NCI-H128 (cell line): ENCODE results near the gene LAMA5.

Experiments
- DNase-seq: peaks from one replicate; lab custom pipeline; 2025; ENCODE audit not compliant: unreplicated experiment; lab: John Stamatoyannopoulos, UW

The LAMA5 gene

GRCh38 chr20:62273416-62273815 is 93.7 kb downstream of the LAMA5 start:
- DNase-seq = no peak

DNA sequence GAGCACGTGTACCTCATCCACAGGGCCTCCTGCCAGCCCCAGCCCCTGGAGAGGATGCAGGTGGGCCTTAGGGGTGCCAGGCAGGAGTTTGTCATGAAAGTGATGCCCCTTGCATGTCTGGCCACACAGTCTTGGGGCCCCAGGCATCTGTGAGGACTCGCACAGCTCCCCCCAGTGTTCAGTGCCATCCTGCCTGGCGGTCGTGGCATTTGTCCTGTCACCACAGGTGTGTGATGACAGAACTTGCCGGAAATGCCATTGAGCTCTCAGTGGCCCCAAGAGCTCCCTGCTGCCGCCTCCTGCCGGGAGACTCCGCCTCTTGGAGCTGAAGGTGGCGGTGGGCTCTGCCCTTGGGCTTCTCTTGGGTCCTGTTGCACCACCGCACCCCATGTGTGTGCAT is 94.9 kb downstream of the LAMA5 start:
- no peak for DNase-seq

- no peak for DNase-seq
Measured at GRCh38 chr20:62269871-62270270, 97.2 kb downstream of the LAMA5 start.

GRCh38 chr20:62269378-62269777 is 97.7 kb downstream of the LAMA5 start:
- no peak for DNase-seq

GRCh38 chr20:62268228-62268900 is 98.7 kb downstream of the LAMA5 start:
- DNase-seq = no peak

DNA sequence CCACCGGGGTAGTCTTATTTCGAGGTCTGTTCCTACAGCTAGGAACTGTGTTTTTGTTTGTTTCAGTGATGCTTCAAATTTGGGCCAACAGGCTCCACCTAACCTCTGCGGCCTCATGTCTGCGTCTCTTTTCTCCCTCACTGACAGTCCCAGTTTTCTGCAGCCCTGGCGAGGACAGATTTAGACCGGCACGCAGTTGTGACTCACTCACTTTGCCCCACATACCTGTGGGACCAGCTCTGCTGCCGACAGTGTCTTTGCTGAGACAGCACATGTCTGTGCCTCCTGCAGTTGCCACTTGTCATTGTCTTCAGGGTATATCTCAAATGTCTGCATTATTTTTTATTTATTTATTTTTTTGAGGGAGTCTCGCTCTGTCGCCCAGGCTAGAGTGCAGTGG is 99.6 kb downstream of the LAMA5 start:
- no peak for DNase-seq

DNA sequence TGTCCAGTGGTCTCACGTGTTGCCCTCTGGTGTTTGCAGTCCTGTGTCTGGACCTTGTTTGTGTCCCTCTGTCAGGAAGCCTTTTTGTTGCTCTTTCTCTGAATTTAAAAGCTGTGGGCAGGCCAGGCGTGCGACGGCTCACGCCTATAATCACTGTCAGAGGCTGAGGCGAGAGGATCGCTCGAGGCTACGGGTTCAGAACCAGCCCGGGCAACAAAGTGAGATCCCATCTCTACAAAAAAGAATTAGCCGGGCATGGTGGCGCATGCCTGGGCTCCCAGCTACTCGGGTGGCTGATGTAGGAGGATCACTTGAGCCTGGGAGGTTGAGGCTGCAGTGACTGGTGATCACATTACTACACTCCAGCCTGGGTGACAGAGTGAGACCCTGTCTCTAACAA is 100.3 kb downstream of the LAMA5 start:
- no peak for DNase-seq

- DNase-seq = no peak
Measured at GRCh38 chr20:62266340-62266739, 100.8 kb downstream of the LAMA5 start.

- DNase-seq = no peak
Measured at GRCh38 chr20:62265365-62265764, 101.7 kb downstream of the LAMA5 start.

GRCh38 chr20:62263396-62263795 is 103.7 kb downstream of the LAMA5 start:
- no peak for DNase-seq

GRCh38 chr20:62262064-62262463 is 105.0 kb downstream of the LAMA5 start:
- no peak for DNase-seq

DNA sequence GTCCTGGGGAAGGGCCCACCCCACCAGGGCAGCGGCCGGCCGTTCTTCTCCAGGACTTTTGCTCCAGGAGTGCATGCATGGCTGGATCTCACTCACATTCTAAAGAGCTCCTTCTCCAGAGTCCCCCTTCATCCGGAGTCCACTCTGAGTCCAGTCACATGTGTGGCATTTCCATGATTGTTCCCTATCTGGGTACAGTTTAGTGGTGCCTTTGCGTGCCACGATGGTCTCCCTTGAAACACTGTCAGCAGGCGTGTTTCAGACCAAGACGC is 107.9 kb downstream of the LAMA5 start:
- DNase-seq = no peak
